NCI-H1105 (cell line): ENCODE measurements around the gene FUT3.
"Not testable (repeated sequence)": the region's sequence is repeated elsewhere in the genome, so short reads cannot be mapped to it uniquely, and the experiment has no call there.

Experiments
- DNase-seq: peaks from one replicate; lab custom pipeline; 2025; lab: John Stamatoyannopoulos, UW

Gene FUT3

DNA sequence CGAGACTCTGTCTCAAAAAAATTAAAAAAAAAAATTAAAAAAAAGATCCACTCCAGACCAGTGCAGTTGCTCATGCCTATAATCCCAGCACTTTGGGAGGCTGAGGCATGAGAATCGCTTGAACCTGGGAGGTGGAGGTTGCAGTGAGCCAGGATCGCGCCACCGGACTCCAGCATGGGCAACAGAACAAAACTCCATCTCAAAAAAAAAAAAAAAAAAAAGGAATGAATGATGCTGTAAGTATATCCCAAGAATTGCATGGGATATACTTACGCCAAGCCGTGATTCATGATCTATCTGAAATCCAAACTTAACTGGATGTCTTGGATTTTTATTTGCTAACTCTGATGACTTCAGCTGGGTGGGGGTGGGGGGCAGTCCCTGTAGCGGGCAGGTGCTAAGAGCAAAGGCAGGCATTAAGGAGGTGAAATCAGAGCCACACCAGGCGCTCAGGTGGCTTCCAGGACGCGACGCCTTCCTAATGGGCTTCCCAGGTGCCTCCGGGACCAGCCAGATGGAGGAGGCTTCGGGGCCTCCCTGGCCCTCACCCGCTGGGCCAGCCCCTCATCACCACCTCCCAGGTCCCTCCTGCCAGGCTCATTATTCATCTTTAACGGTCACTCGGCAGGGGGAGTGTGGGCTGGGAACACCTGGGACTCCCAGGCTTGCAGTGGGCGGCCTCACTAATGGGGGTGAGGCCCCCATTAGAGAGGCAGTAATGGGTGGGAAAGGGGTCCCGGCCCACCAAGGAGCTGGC, 30.5 kb upstream of the FUT3 start:
- no peak for DNase-seq

DNA sequence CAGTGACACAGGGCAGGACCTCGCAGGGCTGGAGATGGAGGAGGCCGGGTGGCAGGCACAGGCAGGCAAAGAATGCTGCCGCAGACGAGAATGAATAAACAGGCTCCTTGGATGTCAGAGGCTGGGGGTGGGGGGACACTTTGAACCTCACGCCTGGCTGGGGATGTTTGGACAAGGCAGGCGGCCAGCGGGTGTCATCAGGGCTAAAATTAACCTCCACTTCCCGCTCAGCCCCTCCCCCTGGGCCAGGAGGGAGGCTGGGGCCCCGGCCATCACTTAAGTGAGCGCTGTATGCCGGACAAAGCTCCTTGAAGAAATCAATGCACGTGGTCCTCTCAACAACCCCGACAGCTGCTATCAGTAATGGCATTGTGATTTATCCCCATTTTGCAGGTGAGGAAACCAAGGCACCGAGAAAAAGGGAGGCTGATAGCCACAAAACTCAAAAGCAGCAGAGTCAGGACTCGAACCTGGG, 29.4 kb upstream of the FUT3 start:
- no peak for DNase-seq

DNA sequence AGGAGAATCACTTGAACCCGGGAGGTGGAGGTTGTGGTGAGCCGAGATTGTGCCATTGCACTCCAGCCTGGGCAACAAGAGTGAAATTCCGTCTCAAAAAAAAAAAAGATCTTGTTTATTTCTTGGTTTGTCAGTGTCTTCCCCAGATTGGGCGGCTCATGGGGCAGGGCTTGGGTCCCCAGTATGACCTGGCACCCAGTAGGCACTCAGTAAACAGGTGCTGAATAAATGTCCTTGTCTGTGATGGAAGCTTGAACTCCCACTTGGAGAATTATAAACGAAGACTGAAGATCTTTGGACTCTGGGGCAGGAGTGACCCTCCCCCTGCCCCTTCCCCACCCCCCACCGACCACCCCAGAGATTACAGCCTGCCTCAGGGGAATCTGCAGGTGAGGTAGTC, 28.9 kb upstream of the FUT3 start:
- no peak for DNase-seq

DNA sequence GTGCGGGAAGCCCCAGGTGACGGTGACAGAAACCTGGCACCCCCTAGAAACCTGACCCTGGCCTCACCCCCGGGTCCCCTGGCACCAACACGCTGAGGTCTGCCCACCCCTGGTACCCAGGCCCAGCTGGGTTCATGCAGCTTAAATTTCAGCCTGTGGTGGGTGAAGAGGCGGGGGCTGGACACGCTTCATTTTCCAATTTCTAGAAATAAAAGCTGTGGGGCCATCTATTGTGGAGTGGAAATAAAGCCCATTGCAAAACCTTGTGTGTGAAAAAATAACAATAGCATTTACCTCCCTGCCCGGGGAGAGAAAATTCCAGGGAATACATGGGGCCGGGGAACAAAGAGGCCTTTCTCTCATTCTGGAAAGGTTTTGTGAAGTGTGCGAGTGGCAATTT, 26.6 kb upstream of the FUT3 start:
- no peak for DNase-seq

DNA sequence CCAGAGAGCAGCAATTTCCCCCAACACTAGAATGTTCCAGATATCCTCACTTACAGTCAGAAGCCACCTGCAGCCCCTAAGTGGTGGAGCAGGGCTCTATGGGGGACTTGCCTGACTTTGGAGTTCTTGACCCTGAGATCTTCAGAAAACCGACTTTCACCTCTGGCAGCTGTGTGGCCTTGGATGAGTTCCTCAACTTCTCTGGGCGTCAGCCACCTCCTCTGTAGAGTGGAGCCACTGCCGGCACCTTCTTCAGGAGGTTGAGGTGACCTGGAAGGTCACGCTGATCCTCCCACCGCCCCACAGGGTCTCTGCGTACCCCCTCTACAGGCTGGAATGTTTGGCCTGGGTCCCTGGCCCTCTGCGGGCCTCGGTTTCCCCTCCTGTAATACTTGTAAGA, 26.2 kb upstream of the FUT3 start:
- DNase-seq: no peak

DNA sequence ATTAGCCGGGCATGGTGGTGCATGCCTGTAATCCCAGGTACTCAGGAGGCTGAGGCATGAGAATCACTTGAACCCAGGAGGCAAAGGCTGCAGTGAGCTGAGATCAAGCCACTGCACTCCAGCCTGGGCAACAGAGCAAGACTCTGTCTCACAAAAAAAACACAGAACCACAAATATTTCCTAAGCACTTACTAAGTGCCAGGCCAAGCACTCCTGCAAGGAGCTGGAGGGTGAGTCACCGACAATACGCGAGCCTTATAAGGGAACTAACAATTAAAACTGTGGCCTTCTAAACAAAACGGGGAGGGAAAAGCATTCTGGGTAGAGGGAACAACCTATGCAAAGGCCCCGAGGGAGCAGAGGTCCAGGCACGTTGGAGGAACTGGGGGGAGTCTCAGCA, 23.2 kb upstream of the FUT3 start:
- not testable (repeated sequence) for DNase-seq

DNA sequence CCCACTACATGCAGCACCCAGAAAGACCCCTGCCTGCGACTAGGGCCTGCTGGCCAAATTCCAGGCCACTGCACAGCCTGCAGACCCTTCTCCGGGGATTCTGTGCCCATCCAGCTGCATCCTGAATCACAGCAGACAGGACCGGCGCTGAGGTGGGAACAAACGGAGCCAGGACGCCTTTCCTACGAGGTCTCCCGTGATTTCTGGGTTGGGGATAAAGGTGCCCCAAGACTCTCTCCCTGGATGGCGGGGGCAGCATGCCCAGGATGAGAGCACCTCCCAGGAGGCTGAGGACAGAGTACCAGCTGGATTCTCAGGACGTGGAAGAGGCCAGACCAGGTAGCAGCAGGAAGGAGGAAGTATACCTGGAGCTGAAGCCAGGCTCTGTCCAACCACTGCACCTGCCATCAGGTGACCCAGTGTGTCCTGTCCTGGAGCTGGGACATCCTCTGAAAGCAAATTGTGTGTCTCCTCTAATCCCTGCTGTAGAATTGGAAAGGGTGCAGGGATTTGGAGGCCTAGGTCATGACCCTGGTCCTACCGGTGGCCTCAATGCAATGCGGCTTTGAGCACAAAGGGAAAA, 22.5 kb upstream of the FUT3 start:
- no peak for DNase-seq

DNA sequence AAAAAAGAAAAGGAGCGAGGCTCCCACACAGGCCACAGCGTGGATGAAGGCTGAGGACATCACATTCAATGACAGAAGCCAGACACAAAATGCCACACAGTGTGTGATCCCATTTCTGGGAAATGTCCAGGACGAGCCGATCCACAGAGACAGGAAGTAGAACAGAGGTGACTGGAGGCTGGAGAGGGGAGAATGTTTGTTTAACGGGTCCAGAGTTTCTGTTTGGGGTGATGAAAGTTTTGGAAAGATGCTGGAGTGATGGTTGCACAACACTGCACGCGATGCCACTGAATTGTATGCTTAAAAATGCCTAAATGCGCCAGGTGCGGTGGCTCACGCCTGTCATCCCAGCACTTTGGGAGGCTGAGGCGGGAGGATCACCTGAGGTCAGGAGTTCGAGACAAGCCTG, 19.7 kb upstream of the FUT3 start:
- no peak for DNase-seq

DNA sequence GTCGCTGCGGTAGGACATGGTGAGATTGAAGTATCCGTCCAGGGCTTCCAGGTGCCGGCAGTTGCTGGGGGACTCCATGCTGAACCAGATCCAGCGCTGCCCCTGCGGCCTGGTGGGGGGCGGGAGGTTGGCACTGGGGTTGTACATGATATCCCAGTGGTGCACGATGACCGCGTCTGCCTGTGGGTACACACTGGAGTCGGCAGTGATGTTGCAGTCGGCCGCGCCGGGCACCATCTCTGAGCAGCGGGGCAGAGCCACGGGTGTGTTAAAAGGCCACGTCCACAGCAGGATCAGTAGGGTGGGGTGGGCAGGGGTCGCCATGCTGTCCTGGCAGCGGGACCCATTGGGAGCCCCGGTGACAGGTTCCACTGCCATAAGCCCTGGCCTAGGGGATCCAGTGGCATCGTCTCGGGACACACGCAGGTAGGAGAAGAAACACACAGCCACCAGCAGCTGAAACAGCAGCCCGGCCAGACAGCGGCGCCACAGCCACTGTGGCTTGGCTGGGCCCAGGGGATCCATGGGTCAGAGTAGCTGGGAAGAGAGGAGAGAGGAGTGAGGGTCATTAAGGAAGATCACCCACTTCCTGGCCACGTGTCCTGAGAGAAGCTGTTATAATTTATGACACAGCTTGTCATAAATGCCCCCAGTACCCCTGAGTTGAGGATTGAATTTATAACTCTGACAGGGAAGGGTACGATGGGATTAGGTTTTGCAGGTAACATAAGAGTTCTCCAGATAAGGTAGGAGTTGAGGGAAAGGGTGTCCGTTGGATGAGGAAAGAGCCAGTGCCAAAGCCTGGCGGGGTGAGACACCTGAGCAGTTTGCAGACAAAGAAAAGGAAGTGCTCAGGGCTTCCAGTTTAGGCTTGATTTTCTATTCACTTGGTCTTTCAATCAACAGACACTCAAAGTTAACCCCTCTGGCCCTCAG, 16.2 kb upstream of the FUT3 start:
- no peak for DNase-seq

DNA sequence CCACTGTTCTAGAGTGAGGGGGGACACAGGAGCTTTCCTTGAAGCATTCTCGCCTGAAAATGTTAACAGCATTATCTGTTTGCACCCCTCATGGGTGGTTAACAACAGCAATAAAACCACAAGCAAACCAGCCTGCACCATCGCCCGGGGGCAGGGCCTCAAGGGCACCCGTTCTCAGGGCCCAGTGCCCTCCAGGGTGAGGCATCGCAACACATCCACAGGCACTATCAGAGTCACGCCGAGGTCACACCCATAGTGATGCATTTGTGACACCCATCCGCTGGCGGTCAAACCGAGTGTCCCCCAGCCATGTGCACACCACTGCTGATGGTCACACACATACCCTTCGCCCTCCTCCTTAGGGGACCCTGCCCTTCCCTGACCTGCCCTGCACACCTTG, 14.5 kb upstream of the FUT3 start:
- no peak for DNase-seq

DNA sequence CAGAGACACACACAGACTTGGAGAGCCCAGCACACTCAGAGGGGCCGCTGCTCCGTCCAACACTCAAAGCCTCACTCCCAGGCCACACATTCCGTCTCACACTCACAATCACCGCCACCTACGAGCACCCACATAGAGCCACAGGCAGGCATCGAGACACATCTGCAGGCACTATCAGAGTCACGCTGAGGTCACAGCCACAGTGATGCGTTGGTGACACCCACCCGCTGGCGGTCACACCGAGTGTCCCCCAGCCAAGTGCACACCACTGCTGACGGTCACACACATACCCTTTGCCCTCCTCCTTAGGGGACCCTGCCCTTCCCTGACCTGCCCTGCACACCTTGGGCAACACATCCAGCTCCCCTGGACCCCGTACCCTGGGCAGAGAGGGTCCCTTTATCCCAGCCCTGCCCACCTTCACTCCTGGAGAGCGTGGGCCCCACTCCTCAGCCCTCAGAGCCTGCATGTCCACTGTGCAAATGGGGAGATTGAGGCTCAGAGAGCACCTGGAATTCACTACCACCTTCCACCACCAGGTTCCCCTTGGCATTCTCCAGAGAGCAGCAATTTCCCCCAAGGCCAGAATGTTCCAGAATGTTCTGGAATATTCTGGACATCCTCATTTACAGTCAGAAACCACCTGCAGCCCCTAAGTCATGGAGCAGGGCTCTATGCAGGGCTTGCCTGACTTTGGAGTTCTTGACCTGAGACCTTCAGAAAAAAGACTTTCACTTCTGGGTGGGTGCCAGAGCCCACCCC, 13.7 kb upstream of the FUT3 start:
- no peak for DNase-seq

DNA sequence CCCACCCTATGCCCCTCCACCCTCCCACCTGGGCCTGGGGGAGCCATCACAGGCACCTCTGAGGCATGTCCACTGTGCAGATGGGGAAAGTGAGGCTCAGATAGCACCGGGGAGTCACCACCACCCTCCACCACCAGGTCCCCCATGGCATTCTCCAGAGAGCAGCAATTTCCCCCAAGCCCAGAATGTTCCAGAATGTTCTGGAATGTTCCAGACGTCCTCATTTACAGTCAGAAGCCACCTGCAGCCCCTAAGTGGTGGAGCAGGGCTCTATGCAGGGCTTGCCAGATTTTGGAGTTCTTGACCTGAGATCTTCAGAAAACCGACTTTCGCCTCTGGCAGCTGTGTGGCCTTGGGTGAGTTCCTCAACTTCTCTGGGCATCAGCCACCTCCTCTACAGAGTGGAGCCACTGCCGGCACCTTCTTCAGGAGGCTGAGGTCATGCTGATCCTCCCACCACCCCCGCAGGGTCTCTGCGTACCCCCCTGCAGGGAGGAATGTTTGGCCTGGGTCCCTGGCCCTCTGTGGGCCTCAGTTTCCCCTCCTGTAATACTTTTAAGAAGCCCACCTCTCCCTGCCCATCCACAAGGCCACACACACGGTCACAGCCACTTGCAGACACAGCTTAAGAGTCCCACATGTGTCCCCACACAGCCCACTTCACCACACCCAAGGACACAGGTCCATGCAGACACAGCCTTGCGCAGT, 12.9 kb upstream of the FUT3 start:
- no peak for DNase-seq

DNA sequence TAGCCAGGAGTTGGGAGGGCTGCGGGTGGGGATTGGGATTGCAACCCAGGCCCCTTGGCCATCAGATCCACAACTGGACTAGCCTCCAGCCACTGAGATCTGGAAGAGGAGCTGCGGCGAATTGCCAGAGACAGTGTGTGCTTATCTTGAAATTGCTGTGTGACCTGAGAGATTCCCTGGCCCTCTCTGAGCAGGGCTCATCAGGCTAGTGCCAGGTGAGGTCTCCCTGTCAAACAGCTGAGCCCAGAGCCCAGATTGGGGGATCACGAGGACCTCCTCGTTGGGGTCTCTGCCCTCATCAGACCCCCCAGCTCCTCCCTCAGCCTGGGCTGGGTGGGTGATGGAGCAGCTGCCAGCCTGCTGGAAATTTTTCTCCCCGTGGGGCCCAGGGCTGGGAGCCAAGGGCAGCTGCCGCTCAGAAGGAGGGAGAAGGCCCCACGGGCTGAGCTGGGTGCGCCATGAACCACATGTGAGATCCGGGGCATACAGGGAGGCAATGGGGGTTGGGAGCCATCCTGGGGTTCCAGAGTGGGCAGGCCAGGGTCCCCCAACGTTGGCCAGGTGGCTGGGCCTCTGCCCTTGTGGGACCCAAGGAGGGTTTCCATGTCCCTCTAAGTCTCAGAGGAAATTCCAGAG, 11.9 kb upstream of the FUT3 start:
- no peak for DNase-seq

DNA sequence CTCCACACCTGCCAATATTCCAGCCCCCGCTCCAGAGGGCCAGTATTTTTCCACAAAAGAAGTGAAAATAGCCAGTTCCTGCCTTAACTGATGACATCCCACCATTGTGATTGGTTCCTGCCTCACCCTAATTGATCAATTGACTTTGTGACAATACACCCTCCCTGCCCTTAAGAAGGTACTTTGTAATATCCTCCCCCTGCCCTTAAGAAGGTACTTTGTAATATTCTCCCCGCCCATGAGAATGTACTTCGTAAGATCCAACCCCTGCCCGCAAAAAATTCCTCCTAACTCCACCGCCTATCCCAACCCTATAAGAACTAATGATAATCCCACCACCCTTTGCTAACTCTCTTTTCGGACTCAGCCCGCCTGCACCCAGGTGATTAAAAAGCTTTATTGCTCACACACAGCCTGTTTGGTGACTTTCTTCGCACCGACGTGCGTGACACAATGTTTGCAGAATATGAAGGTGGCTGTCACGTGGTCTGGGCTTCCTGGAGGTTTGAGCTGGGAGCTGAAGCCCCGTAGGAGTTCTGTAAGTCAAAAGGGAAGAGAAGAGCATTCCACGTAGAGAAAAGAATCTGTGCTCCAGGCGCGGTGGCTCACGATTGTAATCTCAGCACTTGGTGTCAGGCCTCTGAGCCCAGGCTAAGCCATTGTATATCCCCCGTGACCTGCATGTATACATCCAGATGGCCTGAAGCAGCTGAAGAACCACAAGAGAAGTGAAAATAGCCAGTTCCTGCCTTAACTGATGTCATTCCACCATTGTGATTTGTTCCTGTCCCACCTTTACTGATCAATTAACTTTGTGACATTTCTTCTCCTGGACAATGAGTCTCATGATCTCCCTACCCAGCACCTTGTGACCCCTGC, 6.2 kb upstream of the FUT3 start:
- no peak for DNase-seq

DNA sequence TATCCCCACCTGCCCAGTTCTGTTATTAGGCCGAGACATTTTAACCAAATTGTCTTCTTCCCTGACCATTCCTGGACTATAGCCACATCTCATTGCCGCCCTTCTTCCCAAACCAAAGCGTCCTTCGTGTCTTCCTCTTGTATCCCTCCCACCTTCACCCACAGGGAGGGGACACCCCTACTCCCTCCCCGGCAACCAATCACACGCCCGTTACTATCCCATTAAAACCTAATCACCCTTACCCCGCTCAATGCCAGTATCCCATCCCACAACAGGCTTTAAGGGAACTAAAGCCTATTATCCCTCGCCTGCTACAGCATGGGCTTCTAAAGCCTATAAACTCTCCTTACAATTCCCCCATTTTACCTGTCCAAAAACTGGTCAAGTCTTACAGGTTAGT, 3.9 kb upstream of the FUT3 start:
- not testable (repeated sequence) for DNase-seq

DNA sequence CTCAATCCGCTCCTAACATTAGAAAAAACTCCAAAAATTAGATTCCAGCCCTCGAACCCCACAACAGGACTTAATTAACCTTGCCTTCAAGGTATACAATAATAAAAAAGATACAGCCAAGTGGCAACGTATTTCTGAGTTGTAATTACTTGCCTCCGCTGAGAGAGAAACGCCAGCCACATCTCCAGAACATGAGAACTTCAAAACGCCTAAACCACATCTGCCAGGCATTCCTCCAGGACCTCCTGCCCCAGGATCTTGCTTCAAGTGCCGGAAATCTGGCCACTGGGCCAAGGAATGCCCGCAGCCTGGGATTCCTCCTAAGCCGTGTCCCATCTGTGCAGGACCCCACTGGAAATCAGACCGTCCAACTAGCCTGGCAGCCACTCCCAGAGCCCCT, 2.9 kb upstream of the FUT3 start:
- DNase-seq: not testable (repeated sequence)

DNA sequence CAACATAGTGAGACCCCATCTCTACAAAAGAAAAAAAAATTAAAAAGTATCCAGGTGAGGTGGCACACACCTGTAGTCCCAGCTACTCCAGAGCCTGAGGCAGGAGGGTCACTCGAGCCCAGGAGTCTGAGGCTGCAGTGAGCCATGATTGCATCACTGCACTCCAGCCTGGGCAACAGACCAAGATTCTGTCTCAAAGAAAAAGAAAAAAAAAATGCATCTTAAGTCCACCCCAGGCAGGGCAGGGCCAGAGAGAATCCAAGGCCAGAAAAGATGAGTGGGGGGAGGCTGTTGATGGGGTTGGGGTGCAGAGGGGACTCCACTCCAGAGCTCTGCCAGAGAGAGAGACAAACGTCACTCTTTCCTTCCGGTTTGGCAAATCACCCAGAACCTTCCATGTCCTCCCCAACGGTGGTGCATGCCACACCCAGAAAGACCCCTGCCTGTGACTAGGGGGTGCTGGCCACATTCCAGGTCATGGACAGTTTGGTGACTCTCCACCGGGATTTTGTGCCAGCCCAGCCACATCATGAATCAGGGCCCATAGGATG, 431 bp downstream of the FUT3 start:
- no peak for DNase-seq

DNA sequence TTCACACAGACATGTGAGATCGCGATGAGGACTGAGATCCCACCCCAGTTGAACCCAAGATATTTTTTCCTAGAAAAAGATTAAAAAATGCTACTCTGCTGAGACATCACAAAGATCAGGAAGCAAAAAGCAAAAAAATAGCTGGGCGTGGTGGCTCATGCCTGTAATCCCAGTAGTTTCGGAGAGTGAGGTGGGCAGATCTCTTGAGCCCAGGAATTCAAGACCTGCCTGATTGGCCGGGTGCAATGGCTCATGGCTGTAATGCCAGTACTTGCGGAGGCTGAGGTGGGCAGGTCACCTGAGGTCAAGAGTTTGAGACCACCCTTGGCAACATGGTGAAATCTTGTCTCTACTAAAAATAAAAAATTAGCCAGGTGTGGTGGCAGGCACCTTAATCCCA, 1.1 kb downstream of the FUT3 start:
- no peak for DNase-seq

DNA sequence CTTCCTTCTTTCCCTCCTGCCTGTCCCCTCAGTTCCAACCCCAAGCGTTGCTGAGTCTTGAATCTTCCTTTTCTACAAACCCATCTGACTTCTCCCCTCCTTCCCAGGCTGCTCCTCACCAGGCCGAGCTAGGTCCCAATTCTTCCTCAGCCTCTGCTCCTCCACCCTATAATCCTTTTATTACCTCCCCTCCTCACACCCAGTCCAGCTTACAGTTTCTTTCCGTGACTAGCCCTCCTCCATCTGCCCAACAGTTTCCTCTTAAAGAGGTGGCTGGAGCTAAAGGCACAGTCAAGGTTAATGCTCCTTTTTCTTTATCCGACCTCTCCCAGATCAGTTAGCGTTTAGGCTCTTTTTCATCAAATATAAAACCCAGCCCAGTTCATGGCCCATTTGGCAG, 2.6 kb downstream of the FUT3 start:
- not testable (repeated sequence) for DNase-seq

DNA sequence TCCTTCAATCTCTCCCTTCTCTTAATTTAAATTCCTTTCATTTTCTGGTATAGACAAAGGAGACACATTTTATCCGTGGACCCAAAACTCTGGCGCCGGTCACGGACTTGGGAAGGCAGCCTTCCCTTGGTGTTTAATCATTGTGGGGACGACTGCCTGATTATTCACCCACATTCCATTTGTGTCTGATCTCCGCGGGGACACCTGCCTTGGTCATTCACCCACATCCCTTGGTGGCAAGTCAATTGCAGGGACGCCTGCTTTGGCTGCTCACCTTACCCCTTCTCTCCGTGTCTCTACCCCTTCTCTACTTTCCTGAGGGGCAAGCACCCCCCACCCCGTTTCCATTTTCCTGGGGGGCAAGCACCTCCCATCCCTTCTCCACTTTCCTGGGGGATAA, 3.4 kb downstream of the FUT3 start:
- not testable (repeated sequence) for DNase-seq
